Activated effector memory CD4-positive, alpha-beta T cell treated with Interleukin-2 at 50 U/mL for 16 hours (primary cell): ENCODE results near the gene MYH16.
"Not testable (repeated sequence)": the region's sequence is repeated elsewhere in the genome, so short reads cannot be mapped to it uniquely, and the experiment has no call there.

Source experiments
- DNase-seq: peaks from one replicate; pipeline ENCODE4 v3.0.0-alpha.2; 2020

The MYH16 gene

DNA sequence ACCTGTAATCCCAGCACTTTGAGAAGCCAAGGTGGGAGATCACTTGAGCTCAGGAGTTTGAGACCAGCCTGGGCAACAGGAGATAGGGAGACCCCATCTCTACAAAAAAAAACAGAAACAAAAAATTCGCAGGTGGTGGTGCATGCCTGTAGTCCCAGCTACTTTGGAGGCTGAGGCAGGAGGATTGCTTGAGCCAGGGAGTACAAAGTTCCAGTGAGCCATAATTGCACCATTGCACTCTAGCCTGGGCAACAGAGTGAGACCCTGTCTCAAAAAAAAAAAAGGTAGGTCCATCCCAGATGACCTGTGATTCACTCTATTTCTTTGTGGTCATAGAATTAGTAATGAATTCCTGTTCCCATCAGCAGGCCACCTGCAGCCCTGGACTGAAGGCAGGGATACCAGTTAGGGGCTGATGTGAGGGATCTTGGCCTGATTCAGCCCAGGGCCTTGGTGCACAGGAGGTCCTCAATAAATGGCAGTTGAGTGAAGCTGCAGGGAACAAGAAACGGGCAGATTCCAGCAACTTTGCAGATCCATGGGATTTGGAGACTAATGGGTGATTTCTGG, at the start of gene MYH16:
Gene MYH16, plus strand, starts transcription at position 364 of the 570 bp plus-strand sequence.
- DNase-seq, result no peak

DNA sequence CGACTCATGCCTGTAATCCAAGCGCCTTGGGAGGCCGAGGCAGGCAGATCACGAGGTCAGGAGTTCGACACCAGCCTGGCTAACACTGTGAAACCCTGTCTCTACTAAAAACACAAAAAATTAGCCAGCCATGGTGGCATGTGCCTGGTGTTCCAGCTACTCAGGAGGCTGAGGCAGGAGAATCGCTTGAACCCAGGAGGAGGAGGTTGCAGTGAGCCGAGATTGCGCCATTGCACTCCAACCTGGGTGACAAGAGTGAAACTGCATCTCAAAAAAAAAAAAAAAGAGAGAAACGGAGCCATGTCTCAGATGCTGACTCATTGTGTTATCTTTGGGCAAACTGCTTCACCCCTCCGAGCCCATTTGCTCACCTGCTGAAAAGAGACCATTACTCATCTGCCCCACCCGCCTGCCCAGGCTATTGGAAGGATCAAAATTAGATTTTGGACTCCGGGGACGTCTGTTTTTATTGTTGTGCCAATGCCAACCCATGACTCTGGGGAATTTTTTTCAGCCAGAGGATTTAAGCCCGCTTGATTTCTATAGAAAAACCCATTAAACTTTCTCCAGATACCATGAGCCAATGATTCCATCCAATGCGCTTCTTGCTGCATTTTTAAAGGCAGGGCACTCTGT, 48.3 kb upstream of the MYH16 start:
- not testable (repeated sequence) for DNase-seq

DNA sequence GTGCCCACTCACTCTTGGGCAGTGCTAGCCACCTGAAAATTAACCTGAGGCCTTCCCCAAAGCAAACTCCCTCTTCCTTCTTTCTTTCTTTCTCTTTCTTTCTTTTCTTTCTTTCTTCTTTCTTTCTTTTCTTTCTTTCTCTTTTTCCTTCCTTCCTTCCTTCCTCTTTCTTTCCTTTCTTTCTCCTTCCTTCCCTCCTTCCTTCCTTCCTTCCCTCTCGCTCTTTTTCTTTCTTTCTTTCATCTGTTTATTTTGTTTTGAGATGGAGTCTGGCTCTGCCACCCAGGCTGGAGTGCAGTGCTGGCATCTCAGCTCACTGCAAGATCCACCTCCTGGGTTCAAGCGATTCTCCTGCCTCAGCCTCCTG, 47.8 kb upstream of the MYH16 start:
- DNase-seq, result no peak

DNA sequence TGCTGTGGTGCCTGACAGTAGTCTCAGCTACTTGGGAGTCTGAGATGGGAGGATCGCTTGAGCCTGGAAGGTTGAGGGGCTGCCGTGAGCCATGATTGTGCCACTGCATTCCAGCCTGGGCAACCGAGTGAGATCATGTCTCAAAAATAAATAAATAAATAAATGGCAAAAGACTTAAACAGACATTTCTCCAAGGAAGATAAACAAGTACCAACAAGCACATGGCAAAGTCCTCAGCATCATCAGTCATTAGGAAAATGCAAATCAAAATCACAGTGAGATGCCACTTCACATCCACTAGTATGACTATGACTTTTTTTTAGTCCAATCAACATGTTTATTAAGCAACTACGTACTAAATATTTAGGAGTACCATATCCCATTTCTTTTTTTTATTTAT, 43.4 kb upstream of the MYH16 start:
- DNase-seq, result no peak

DNA sequence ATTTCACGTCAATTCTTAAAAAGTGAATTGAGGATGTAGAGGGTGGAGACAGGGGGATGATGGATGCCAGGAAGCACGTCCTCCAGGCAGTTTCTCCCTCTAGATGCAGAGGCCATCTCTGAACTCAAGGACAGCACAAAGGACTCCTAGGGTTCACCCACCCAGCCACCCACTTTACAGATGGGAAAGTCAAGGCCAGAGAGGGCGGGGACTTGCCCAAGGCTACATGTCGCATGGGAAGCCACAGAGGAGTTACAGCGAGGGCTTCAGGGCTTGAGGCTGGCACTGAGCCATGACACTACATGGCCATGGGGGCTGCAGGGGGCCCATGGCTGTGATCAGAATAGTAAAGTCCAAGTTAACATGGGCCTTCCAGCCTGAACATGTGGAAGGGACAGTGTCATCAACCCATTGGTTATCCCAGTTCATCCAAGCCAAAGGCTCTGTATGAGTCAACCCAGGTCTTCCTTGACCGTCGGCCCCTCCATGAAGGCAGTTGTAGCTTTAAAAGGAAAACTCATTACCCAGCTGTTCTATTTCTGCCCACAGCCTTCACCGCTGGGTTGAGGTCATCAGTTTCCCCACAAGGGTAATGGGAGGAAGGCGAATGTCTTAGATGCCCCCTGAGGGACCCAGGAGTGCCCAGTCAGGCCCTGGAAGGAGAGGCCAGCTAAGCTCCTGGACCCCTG, 40.4 kb upstream of the MYH16 start:
- DNase-seq, result no peak

DNA sequence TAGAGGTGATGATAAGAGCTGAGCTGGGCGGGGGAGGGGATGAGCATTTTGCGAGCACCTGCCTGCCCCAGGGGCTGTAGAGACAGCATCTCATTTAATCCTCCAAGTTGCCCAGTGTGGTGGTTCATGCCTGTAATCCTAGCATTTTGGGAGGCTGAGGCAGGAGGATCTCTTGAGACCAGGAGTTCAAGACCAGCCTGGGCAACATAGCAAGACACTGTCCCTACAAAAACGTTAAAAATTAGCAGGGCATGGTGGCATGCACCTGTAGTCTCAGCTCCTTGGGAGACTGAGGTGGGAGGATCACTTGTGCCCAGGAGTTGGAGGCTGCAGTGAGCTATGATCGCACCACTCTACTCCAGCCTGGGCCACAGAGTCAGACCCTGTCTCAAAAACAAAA, 39.7 kb upstream of the MYH16 start:
- DNase-seq, result not testable (repeated sequence)

DNA sequence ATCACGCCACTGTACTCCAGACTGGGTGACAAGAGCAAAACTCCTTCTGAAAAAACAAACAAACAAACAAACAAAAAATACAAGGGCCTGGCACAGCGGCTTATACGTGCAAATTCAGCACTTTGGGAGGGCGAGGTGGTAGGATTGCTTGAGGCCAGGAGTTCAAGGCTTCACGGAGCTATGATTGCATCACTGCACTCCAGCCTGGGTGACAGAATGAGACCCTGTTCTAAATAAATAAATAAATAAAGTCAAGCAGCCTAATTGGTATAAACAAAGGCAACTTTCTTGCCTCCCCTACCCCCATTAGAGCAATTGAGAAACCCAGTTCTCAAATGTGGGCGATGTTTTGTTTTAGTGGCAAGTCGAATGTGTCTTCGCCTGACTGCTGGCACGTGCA, 38.5 kb upstream of the MYH16 start:
- no peak for DNase-seq

DNA sequence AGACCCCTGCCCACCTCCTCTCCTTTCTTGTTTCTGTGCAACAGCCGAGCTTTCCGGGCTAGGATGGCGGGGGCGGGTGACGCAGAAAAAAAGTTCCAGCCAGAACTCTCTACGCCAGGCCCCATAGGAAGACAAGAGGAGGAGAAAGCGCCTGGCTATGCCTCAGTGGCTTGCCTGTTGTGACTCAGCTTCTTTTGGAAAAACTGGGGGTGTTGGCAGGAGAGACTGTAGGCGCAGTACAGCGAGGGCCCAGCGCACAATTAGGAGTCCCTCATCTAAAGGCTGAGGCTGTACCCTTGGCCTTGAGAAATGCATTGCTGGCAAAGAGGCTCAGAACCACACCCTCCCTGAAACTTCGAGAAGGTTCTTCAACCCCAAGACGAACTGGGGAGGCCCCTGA, 36.7 kb upstream of the MYH16 start:
- DNase-seq, result no peak

DNA sequence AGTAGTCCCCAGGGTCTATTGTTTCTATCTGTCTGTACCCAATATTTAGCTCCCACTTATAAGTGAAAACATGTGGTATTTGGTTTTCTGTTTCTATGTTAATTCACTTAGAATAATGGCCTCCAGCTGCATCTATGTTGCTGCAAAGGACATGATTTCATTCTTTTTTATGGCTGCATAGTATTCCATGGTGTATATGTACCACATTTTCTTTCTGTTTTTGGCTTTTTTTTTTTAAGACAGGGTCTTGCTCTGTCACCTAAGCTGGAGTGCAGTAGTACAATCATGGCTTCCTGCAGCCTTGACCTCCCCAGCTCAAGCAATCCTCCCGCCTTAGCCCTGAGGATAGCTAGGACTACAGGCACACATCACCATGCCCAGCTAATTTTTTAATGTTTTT, 34.8 kb upstream of the MYH16 start:
- DNase-seq, result not testable (repeated sequence)

DNA sequence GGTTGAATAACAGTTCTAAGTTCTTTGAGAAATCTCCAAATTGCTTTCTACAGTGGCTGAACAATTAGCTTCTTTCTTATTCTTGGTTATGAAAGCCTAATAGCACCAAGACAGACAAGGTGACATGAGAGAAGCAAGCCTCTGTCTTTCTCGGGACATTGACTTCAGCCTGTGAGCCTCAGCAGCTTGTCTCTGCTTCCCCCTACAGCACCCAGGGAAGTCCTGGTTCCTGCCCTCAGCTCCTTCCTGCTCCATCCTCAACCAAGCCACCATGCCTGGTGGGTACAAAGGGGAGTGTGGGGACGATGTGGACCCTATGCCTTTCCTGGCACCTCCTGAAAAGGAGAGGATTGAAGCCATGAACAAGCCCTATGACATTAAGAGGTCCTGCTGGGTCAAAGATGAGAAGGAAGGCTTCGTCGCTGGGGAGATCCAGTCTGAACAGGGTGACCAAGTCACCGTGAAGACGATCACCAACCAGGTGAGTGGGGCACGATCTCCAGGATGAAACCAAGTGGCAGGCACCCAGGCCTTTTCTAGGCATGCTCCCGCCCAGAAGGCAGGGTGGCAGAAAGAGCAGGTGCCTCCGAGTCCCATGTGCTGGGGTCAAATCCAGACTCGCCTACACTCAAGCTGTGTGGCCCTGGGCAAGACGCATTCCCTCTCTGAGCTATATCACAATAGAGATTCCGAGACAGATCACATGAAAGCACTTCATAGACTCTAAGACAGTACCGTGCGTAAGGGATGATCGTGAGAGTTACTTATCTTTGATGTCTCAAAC, 33.9 kb upstream of the MYH16 start:
- DNase-seq, result no peak

DNA sequence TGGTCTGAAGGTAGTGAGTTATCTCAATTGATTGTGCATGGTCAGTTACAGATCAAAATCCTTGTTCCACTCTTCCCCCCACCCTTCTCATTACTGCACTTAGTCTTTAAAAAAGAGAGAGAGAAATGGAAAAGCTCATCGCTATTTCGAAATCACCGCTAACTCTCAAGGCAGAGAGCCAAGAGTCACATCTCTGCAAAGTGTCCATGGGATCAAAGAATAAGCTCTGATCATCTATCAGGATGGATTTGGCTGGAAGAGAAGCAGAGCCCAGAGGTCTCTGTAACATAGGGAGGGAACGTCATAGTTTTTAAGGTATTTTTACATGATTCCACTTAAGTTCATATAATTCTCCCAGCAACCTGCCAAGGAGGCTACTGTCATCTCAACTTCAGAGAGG, 30.0 kb upstream of the MYH16 start:
- DNase-seq, result no peak

- DNase-seq, result no peak
Measured at GRCh38 chr7:99243751-99244337, 28.8 kb upstream of the MYH16 start.

DNA sequence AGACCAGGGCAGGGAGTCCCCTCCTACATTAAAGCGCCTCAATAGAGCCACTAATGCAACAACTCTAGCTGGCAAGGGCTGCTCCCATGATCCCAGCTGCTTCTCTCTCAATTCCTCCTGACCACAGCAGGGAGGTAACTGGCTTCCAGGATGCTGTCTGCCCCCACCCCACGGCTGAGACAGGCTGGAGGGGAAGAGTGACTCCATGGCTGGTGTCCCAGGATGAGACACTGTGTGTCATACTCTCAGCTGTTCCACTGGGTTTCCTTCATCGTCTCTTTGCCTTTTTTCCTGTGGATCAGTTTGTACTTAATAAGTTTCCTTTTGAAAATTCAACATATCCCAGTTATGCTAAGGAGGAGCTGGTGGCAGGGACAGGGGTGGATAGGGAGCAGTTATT, 27.7 kb upstream of the MYH16 start:
- DNase-seq, result no peak

DNA sequence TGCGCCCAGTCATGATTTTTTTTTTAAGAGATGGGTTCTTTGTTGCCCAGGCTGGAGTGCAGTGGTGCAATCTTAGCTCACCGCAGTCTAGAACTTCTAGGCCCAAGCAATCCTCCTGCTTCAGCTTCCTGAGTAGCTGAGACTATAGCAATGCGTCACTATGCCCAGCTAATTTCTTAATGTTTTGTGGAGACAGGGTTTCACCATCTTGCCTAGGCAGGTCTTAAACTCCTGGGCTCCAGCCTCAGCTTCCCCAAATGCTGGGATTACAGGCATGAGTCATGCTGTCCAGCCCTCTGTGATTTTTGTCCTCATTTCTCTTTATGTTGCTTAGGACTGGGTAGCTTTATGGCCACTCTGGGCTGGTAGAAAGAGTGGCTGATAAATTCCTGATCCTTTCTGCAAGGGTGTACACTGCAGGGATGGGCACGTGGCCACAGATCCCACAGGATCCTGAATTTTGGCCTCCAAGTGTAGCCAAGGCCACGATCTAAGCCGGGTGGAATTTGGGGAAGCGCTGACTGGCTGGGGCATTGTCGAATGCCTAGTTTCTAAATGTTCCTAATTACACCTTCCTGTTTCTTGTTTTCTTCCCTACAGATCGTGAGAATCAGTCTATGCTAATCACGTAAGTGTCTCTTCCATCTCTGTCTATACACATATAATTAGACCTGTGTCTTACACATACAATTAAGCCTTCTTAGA, 24.1 kb upstream of the MYH16 start:
- no peak for DNase-seq

- DNase-seq, result no peak
Measured at GRCh38 chr7:99249985-99250575, 22.6 kb upstream of the MYH16 start.

- DNase-seq, result no peak
Measured at GRCh38 chr7:99252166-99252895, 20.3 kb upstream of the MYH16 start.

- DNase-seq, result no peak
Measured at GRCh38 chr7:99253369-99253768, 19.3 kb upstream of the MYH16 start.

GRCh38 chr7:99254390-99254789, 18.2 kb upstream of the MYH16 start:
- DNase-seq, result no peak

GRCh38 chr7:99255463-99255862, 17.2 kb upstream of the MYH16 start:
- no peak for DNase-seq

- DNase-seq, result no peak
Measured at GRCh38 chr7:99257065-99257464, 15.6 kb upstream of the MYH16 start.

DNA sequence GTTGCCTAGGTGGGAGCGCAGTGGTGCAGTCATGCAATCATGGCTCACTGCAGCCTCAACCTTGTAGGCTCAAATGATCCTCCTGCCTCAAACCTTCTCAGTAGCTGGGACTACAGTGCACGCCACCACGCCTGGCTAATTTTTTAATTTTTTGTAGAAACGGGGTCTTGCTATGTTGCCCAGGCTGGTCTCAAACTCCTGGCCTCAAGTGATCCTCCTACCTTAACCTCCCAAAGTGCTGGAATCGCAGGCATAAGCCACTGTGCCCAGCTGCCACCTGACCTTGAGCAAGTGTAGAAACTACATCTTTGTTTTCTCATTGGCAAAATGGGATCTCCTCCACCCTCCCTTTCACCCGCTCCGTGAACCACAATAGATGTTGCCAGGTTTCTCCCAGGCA, 15.0 kb upstream of the MYH16 start:
- no peak for DNase-seq

DNA sequence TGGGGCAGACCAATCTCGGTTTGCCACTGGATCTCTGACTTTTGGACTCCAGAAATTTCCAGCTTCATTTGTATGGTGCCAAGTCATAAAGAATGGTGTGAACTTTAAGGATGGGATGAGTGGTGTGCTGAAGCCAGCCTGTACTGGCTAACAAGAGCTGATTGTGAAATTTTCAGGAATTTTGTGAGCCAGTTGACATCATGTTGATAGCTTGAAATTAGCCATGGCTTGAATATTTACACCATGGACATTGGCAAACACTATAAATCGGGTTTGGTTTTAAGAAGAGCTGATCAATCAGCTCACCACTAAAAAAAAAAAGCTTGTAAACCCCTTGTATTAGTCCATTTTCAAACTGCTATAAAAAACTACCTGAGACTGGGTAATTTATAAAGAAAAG, 14.1 kb upstream of the MYH16 start:
- DNase-seq, result no peak
